Measurements from ENCODE around the gene DGKQ. TPM values are rescaled to one million over a fixed set of nuclear protein-coding genes. Genes with fewer than 3 reads are reported as not detected.

The DGKQ gene
- total RNA-seq, 2 donors from 2014 or later, result 18.6 to 24.0 TPM

- Histone ChIP-seq H3K27me3 (replicated peaks; ENCODE audit: insufficient read depth) (no peaks in the 10 kb centered on the region), H3K36me3 (peaks cover 15% of the 10 kb centered on the region), H3K27ac (no peak overlapping the region), H3K4me1 (ENCODE audit: control insufficient read depth in 1 of 2, low read depth in 2 of 2) (no peaks in the 10 kb centered on the region), H3K9me3 (no peaks in the 10 kb centered on the region), H3K4me3 (no peak overlapping the region)
- ATAC-seq (ENCODE audit: insufficient number of reproducible peaks, low FRiP score, low read depth) (no peak), DNase-seq (ENCODE audit: low spot score) (no peak)
- no peak for TF ChIP-seq CTCF (IDR thresholded peaks at IDR 0.05)
Observed at GRCh38 chr4:960140-960635, 13.2 kb downstream of the DGKQ start.

- H3K4me1 ChIP-seq (ENCODE audit: control insufficient read depth in 1 of 2, low read depth in 2 of 2), result no peaks in the 10 kb centered on the region
- H3K36me3 ChIP-seq, result peaks cover 15% of the 10 kb centered on the region
- no peak overlapping the region for H3K27ac ChIP-seq
- no peak overlapping the region for H3K4me3 ChIP-seq
- DNase-seq (ENCODE audit: low spot score) (no peak), ATAC-seq (ENCODE audit: insufficient number of reproducible peaks, low FRiP score, low read depth) (no peak)
- no peaks in the 10 kb centered on the region for H3K9me3 ChIP-seq
- H3K27me3 ChIP-seq (replicated peaks; ENCODE audit: insufficient read depth), result no peaks in the 10 kb centered on the region
- no peak for TF ChIP-seq CTCF (IDR thresholded peaks at IDR 0.05)
Observed at GRCh38 chr4:959338-960139, 13.8 kb downstream of the DGKQ start.

GRCh38 chr4:958696-959337, 14.6 kb downstream of the DGKQ start:
- Histone ChIP-seq H3K27me3 (replicated peaks; ENCODE audit: insufficient read depth) (no peaks in the 10 kb centered on the region), H3K36me3 (peaks cover 15% of the 10 kb centered on the region), H3K4me3 (no peak overlapping the region), H3K27ac (no peak overlapping the region), H3K4me1 (ENCODE audit: control insufficient read depth in 1 of 2, low read depth in 2 of 2) (no peaks in the 10 kb centered on the region), H3K9me3 (no peaks in the 10 kb centered on the region)
- no peak for ATAC-seq (ENCODE audit: insufficient number of reproducible peaks, low FRiP score, low read depth)
- DNase-seq (ENCODE audit: low spot score), result no peak
- TF ChIP-seq CTCF (IDR thresholded peaks at IDR 0.05), result no peak

GRCh38 chr4:958314-958665, 15.1 kb downstream of the DGKQ start:
- DNase-seq (ENCODE audit: low spot score) (no peak), ATAC-seq (ENCODE audit: insufficient number of reproducible peaks, low FRiP score, low read depth) (no peak)
- Histone ChIP-seq H3K9me3 (no peaks in the 10 kb centered on the region), H3K36me3 (peaks cover 19% of the 10 kb centered on the region), H3K4me1 (ENCODE audit: control insufficient read depth in 1 of 2, low read depth in 2 of 2) (no peaks in the 10 kb centered on the region), H3K4me3 (no peak overlapping the region), H3K27ac (no peak overlapping the region), H3K27me3 (replicated peaks; ENCODE audit: insufficient read depth) (no peaks in the 10 kb centered on the region)
- no peak for TF ChIP-seq CTCF (IDR thresholded peaks at IDR 0.05)

- no peak for ATAC-seq (ENCODE audit: insufficient number of reproducible peaks, low FRiP score, low read depth)
- no peaks in the 10 kb centered on the region for H3K4me1 ChIP-seq (ENCODE audit: control insufficient read depth in 1 of 2, low read depth in 2 of 2)
- no peaks in the 10 kb centered on the region for H3K9me3 ChIP-seq
- no peak for TF ChIP-seq CTCF (IDR thresholded peaks at IDR 0.05)
- no peak overlapping the region for H3K27ac ChIP-seq
- H3K36me3 ChIP-seq, result peaks cover 24% of the 10 kb centered on the region
- no peaks in the 10 kb centered on the region for H3K27me3 ChIP-seq (replicated peaks; ENCODE audit: insufficient read depth)
- no peak for DNase-seq (ENCODE audit: low spot score)
- H3K4me3 ChIP-seq, result no peak overlapping the region
Observed at GRCh38 chr4:957581-958313, 15.6 kb downstream of the DGKQ start.
